ENCODE data around the gene KRT75. TPM values are rescaled to one million over a fixed set of nuclear protein-coding genes. Genes with fewer than 3 reads are reported as not detected.

KRT75 gene
- polyA plus RNA-seq, 1 experiment, result not detected

- Histone ChIP-seq H3K36me3 (ENCODE audit: control insufficient read depth, insufficient read depth, low read length) (no peaks in the 10 kb centered on the region), H3K4me3 (ENCODE audit: low read depth, low read length) (no peak overlapping the region), H3K27me3 (ENCODE audit: control insufficient read depth, insufficient read depth, low read length) (peaks cover 8% of the 10 kb centered on the region)
- no peak for TF ChIP-seq CTCF (IDR thresholded peaks at IDR 0.05; ENCODE audit: insufficient read depth, low read depth, low read length)
- DNase-seq (ENCODE audit: low read depth), result no peak
- POLR2A ChIA-PET, result no interaction called here
- CTCF ChIA-PET, result interaction anchor here (1.3 to 2.1 kb wide), 2 partner anchors 9 to 13 kb away, joined by 3 to 10 read pairs; no protein-coding TSS in a partner anchor
Measured at GRCh38 chr12:52404951-52405350, 29.2 kb downstream of the KRT75 start.

GRCh38 chr12:52403561-52403960 lies 30.6 kb downstream of the KRT75 start:
- Histone ChIP-seq H3K36me3 (ENCODE audit: control insufficient read depth, insufficient read depth, low read length) (no peaks in the 10 kb centered on the region), H3K27me3 (ENCODE audit: control insufficient read depth, insufficient read depth, low read length) (peaks cover 12% of the 10 kb centered on the region), H3K4me3 (ENCODE audit: low read depth, low read length) (no peak overlapping the region)
- CTCF ChIA-PET, result interaction anchor here (0.6 to 2.1 kb wide), 5 partner anchors 8 to 482 kb away, joined by 3 to 10 read pairs (median 3); no protein-coding TSS in a partner anchor
- no peak for TF ChIP-seq CTCF (IDR thresholded peaks at IDR 0.05; ENCODE audit: insufficient read depth, low read depth, low read length)
- POLR2A ChIA-PET, result no interaction called here
- no peak for DNase-seq (ENCODE audit: low read depth)

- H3K36me3 ChIP-seq (ENCODE audit: control insufficient read depth, insufficient read depth, low read length), result no peaks in the 10 kb centered on the region
- no peak for TF ChIP-seq CTCF (IDR thresholded peaks at IDR 0.05; ENCODE audit: insufficient read depth, low read depth, low read length)
- H3K4me3 ChIP-seq (ENCODE audit: low read depth, low read length), result no peak overlapping the region
- DNase-seq (ENCODE audit: low read depth), result no peak
- ChIA-PET POLR2A (no interaction called here), CTCF (interaction anchor here (0.6 to 1.1 kb wide), 3 partner anchors 468 to 482 kb away, joined by 3 read pairs; no protein-coding TSS in a partner anchor)
- peaks cover 13% of the 10 kb centered on the region for H3K27me3 ChIP-seq (ENCODE audit: control insufficient read depth, insufficient read depth, low read length)
Measured at GRCh38 chr12:52402873-52403540, 31.2 kb downstream of the KRT75 start.

- ChIA-PET POLR2A (no interaction called here), CTCF (interaction anchor here (0.7 to 2.4 kb wide), 2 partner anchors 11 kb away, joined by 3 to 10 read pairs; no protein-coding TSS in a partner anchor)
- DNase-seq (ENCODE audit: low read depth), result no peak
- Histone ChIP-seq H3K27me3 (ENCODE audit: control insufficient read depth, insufficient read depth, low read length) (peaks cover 13% of the 10 kb centered on the region), H3K4me3 (ENCODE audit: low read depth, low read length) (no peak overlapping the region), H3K36me3 (ENCODE audit: control insufficient read depth, insufficient read depth, low read length) (no peaks in the 10 kb centered on the region)
- no peak for TF ChIP-seq CTCF (IDR thresholded peaks at IDR 0.05; ENCODE audit: insufficient read depth, low read depth, low read length)
Measured at GRCh38 chr12:52402377-52402776, 31.8 kb downstream of the KRT75 start.

GRCh38 chr12:52401926-52402325 lies 32.2 kb downstream of the KRT75 start:
- no peak for DNase-seq (ENCODE audit: low read depth)
- ChIA-PET CTCF (interaction anchor here (0.7 to 2.4 kb wide), 4 partner anchors 10 to 478 kb away, joined by 3 to 10 read pairs (median 4); no protein-coding TSS in a partner anchor), POLR2A (no interaction called here)
- peaks cover 14% of the 10 kb centered on the region for H3K27me3 ChIP-seq (ENCODE audit: control insufficient read depth, insufficient read depth, low read length)
- no peaks in the 10 kb centered on the region for H3K36me3 ChIP-seq (ENCODE audit: control insufficient read depth, insufficient read depth, low read length)
- no peak overlapping the region for H3K4me3 ChIP-seq (ENCODE audit: low read depth, low read length)
- TF ChIP-seq CTCF (IDR thresholded peaks at IDR 0.05; ENCODE audit: insufficient read depth, low read depth, low read length), result no peak
